ENCODE results near the gene KIAA0825.

The KIAA0825 gene

DNA sequence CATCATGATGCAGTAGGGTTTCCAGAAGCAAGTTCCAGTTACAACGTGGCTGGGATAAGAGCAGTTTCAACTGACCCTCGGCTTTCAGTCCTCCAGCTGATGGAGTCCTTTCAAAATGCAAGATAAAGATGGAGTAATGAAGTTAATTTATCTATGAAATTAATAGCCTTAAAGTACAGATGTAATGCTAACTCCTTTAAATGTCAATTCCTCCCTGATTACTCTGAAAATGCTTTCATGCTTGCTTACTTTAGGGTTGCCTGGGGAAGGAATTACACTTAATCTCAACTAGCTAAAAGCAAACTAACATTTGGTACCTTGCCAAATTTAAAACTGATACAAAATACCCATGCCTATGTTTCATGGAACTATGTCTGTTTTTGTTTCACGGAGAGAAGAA is 178.4 kb downstream of the KIAA0825 start:
- DNase-seq (ENCODE audit: low spot score) = no peak

DNA sequence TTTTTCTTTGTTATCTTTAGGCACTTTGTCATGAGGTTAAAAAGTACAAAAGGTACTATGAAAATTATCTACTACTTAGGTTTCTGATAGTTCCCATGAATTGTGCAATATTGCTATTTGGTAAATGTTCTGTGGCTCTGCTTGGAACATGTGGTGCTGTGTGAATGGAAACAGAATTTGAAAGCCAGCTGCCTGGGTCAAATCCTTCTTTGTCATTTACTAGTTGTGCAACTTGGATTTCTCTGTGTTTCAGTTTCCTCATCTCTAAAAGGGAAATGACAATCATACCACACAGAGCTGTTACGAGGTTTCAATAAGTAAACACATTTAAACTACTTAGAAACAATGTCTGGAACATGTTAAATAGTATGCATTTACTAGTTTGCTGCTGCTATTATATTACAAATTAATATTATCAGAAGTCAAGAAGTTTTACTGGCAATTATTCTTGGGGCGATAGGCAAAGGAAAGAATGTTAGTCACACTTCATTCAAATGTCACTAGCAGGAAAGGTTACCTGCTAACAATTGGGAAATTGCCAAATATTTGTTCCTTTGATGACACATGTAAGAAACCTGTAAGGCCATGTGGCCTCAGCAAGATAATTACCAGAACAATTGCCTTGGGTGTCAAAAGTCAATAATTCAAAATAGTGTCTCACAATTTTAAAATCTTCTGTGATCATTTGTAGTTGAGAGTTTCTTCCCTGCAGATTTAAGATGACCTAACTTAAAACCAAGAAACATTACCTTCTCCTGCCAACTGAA is 184.8 kb downstream of the KIAA0825 start:
- DNase-seq (ENCODE audit: low spot score) = no peak

DNA sequence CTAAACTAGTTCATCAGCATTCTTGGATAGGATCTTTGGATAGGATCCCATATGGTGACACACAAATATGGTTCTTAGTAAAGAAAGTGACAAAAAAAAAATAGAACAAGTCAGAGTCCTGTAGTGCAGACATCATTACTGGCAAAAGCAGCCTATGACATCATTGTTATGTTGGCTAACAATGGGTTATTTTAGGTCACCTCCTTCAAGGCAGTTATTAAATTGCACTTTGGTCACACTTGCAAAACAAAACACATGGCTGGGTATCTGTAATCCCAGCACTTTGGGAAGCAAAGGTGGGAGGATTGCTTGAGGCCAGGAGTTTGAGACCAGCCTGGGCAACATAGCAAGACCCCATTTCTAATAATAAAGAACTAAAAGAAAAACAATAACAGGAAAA is 185.9 kb downstream of the KIAA0825 start:
- DNase-seq (ENCODE audit: low spot score) = no peak

DNA sequence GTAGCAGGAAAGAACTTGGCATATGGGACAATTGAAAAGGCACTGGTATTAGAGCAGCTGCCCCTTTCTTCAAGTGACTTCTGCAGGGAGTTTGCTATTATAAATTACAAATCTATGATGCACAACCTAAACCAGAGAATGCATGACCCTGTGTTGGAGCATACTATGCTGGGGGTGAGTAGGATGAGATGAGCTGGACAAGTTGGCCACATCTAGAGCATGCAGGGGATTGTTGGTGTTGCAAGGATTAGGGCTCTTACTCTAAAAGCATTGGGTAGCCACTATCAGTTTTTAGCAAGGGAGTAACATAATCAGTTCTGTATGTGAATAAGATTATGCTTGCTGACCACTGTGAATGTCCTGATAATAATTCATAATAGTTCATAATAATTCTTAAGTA is 186.7 kb downstream of the KIAA0825 start:
- no peak for DNase-seq (ENCODE audit: low spot score)

DNA sequence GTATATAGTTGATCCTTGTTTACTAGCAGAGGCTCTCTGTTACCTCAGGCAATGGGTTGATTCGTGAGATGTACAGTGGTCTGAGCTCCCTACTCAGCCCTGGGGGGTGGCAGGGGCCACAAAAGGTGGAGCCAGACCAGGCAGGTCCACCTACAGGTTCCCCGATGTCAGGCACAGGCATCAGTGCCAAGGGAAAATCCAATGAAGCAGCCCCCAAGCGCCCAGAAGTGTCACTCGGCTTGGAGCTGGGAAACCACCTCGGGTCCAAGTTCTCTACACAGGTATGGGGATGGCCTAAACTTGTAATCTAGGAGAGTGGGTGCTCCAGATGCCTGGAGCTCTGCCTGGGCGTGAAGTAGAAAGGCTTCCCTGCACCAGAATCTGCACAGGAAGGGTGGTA is 188.8 kb downstream of the KIAA0825 start:
- no peak for DNase-seq (ENCODE audit: low spot score)

DNA sequence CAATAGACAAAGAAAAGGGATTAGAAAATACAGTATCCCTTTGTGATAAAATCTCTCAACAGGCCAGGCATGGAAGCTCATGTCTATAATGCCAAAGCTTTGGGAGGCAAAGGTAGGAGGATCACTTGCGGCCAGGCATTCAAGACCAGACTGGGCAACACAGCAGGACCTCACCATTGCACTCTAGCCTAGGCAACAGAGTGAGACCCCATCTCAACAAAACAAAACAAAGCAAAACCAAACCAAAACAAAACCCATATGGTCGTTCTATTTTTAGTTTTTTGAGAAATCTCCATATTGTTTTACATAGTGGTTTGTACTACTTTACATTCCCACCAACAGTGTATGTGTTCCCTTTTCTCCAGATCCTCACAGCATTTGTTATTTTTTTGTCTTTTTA is 193.0 kb downstream of the KIAA0825 start:
- no peak for DNase-seq (ENCODE audit: low spot score)

GRCh38 chr5:94423411-94423810 is 195.0 kb downstream of the KIAA0825 start:
- DNase-seq (ENCODE audit: low spot score) = no peak

DNA sequence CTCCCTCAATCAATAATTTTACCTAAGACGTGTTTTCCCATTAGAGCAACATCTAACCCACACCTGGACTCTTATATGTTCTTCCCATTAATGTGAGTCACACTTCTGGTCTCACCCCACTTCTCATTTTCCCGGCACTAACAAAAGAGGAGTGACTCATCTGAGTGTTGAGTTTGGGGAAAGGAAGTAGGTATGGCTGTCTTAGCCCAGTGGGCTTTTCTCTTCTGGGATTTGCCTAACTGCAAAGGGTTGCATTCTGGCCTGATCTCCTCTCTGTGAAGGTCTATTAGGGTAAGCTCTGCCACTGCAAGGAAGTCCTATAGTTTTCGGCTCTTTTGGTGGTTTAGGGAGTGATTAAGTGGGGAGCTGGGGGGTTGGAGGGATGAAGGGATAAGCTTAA is 195.6 kb downstream of the KIAA0825 start:
- DNase-seq (ENCODE audit: low spot score) = no peak

- DNase-seq (ENCODE audit: low spot score) = no peak
These were observed 197.5 kb downstream of the KIAA0825 start for GRCh38 chr5:94420885-94421284.

- DNase-seq (ENCODE audit: low spot score) = no peak
These were observed 202.6 kb downstream of the KIAA0825 start for GRCh38 chr5:94415798-94416197.

- DNase-seq (ENCODE audit: low spot score) = no peak
These were observed 209.0 kb downstream of the KIAA0825 start for GRCh38 chr5:94409440-94409839.

DNA sequence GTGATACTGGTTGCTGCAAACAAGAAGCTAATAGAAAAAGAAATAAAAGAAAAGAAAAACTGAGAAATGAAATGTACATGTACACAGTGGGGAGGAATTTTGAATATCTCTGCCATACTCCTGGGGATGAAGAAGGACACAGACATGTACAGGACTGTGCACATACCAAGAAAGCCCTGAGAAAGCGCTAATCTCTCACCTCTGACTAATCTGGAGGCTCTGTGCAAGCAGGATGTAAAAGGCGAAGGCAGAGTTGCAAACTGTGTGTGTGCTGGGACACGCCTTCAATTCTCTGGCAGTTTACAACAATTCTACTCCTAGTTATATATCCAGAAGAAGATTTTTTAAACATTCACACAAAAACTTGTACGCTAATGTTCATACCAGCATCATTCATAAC is 211.4 kb downstream of the KIAA0825 start:
- DNase-seq (ENCODE audit: low spot score) = no peak

- DNase-seq (ENCODE audit: low spot score) = no peak
These were observed 214.9 kb downstream of the KIAA0825 start for GRCh38 chr5:94403483-94403882.

GRCh38 chr5:94402096-94402495 is 216.3 kb downstream of the KIAA0825 start:
- no peak for DNase-seq (ENCODE audit: low spot score)

- DNase-seq (ENCODE audit: low spot score) = no peak
These were observed 220.9 kb downstream of the KIAA0825 start for GRCh38 chr5:94397508-94397907.

GRCh38 chr5:94396687-94397086 is 221.7 kb downstream of the KIAA0825 start:
- no peak for DNase-seq (ENCODE audit: low spot score)

- DNase-seq (ENCODE audit: low spot score) = no peak
These were observed 222.9 kb downstream of the KIAA0825 start for GRCh38 chr5:94395468-94395867.

- DNase-seq (ENCODE audit: low spot score) = no peak
These were observed 226.4 kb downstream of the KIAA0825 start for GRCh38 chr5:94391996-94392395.

DNA sequence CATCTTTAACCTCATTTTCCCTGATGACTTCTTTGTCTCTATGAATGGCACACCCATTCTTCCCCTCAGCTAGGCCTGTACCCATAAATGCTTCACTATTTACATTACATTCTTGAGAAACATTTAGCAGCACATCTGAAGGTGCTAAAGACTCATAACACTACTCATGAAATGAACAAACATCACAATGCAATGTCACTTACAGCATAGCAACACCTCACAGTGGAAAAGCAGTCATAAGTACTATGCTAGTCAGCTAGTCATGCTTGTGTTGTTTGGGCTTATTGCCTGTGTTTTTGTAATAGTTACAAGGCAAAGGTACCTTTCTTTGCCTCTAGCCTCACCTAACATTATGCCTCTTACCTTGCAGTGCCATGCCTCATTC is 228.9 kb downstream of the KIAA0825 start:
- peak; percentile 76 for DNase-seq (ENCODE audit: low spot score)

DNA sequence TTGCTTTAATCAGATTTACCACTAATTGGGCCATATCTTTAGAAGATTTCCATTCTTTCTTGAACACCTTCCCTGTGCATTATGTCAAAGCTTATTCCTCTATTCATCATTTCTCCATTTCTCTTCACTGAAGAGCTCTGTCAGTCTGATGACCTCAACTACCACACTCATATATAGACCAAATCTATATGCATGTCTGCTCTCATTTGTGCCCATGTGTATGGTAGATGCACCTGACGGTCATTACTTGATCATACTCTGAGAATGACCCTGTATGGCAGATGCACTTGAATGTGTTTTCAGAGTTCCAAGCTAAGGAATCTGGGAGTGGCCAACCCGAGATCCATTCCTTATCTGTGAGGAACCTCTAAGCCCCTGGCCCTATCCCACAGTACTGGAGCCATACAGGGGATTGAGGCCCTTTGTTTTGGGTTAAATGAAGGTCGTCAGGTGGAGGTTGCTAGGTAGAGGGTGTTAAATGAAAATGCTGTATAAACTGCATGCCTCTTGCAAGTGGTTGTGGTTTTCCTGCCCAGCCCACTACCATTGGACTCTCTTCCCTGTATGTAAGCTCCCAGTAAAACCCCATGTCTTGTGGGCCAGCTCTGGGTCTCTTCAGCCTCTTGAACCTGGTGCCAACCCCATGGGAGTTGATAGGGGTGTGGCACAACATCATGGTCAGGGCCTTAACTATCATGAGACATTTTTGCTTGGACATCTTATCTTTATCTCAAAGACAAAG is 229.5 kb downstream of the KIAA0825 start:
- peak; percentile 28 for DNase-seq (ENCODE audit: low spot score)

- no peak for DNase-seq (ENCODE audit: low spot score)
These were observed 232.6 kb downstream of the KIAA0825 start for GRCh38 chr5:94385767-94386166.

DNA sequence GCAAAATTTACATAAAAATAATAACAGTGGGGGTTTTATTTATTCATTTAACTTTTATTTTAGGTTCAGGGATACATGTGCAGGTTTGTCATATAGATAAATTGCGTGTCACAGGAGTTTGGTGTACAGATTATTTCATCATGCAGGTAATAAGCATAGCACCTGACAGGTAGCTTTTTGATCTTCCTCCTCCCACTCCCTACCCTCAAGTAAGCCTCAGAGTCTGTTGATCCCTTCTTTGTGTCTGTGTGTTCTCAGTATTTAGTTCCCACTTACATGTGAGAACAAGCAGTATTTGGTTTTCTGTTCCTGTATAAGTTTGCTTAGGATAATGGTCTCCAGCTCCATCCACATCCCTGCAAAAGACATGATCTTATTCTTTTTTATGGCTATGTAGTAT is 240.3 kb downstream of the KIAA0825 start:
- DNase-seq (ENCODE audit: low spot score) = no peak

DNA sequence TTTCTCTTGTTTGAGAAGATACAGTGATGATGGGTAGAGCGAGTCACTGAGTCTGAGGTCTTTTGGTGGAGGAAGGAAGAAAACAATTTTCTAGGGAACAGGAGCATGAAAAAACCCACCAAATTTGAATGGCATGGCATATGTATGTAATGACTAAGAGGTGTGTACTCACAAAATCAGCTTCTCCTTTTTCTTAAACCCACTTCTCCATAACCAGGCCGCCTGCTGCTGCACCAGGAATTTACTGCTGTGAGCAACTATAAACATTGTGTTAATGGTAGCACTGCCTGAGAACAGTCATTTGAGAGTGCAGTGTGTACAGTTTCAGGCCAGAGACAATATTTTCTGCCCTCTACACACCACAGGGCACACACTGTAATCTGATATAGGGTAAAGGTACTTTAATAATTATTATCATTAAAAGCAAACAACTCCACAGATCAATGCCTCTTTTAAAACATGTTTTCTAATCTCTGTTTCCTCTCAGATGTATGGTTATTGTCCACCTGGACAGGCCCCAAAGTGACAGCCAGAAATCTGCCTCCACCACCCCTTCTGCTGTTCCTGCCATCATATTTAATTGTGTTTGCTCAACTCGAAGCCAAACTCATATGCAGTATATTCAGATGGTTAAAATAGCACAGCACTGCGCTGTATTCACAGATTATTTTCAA is 241.6 kb downstream of the KIAA0825 start:
- DNase-seq (ENCODE audit: low spot score) = no peak
